ENCODE data around the gene SAMD1. TPM values are rescaled to one million over a fixed set of nuclear protein-coding genes. Genes with fewer than 3 reads are reported as not detected.

SAMD1 gene
- polyA plus RNA-seq, 1 donor (not counting 4 experiments of a cell fraction or from before 2014, with no cell fraction given) = 5.3 TPM

DNA sequence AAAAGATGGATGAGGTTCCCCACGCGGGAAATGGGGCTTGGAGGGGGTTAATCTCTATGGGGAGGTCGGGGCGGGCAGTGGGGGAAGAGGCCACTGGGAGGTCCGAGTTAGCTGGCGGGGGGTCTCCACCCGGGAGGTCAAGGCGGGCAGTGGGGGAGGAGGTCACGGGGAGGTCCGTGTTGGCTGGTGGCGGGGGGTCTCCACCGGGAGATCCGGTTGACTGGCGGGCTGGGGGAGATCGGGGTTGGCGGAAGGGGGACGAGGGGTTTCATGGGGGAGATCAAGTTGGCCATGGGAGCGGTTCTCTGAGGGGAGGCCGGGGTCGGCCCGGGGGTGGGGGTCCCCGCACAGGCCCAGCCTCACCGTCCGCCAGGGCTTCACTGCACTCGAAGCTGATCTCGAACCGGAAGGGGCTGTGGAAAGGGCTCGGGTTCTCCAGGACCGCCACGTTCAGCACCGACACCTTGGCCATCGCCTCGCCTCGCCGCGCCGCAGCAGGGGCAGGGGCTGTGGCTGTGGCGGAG is 45.5 kb upstream of the SAMD1 start:
- H3K79me2 ChIP-seq (ENCODE audit: control insufficient read depth, insufficient read depth, low read length) = peaks cover 8% of the 10 kb centered on the region
- dilution Hi-C loops (cut with MboI; ENCODE audit: extremely low pct_ligation_motif_present, low sequenced_read_pairs) = no loop called here
- H4K20me1 ChIP-seq (ENCODE audit: control insufficient read depth, extremely low read depth, insufficient read depth, low read length) = no peaks in the 10 kb centered on the region
- peaks cover 13% of the 10 kb centered on the region for H3K4me1 ChIP-seq (ENCODE audit: control insufficient read depth, extremely low read depth, insufficient read depth, low read length)
- peak overlapping the region; percentile 85 for H2AFZ ChIP-seq (ENCODE audit: control insufficient read depth, low read length)
- FAIRE-seq (no peak), DNase-seq (ENCODE audit: low read depth, low spot score) (no peak)
- H3K4me2 ChIP-seq (ENCODE audit: control insufficient read depth, extremely low read depth, insufficient read depth, low read depth, low read length) = peak overlapping the region; percentile 86
- H3K27me3 ChIP-seq (ENCODE audit: control insufficient read depth, extremely low read depth, insufficient read depth, low read length) = no peaks in the 10 kb centered on the region
- H3K9me1 ChIP-seq (ENCODE audit: control insufficient read depth, extremely low read depth, insufficient read depth, low read length) = peaks cover 2% of the 10 kb centered on the region
- peak overlapping the region; percentile 23 for H3K27ac ChIP-seq (ENCODE audit: control insufficient read depth, insufficient read depth, low read length)
- peak overlapping the region; percentile 71 to 73 (median 73) for H3K4me3 ChIP-seq (ENCODE audit: control insufficient read depth in 2 of 3, extremely low read depth in 1 of 3, insufficient read depth in 2 of 3, low read depth in 1 of 3, low read length in 3 of 3)
- no peaks in the 10 kb centered on the region for H3K9me3 ChIP-seq (ENCODE audit: control insufficient read depth, low read depth, low read length)
- H3K36me3 ChIP-seq (ENCODE audit: control insufficient read depth in 2 of 2, extremely low read depth in 1 of 2, insufficient read depth in 2 of 2, low read length in 2 of 2) = no peaks in the 10 kb centered on the region
- H3K9ac ChIP-seq (ENCODE audit: control insufficient read depth, extremely low read depth, insufficient read depth, low read length) = peak overlapping the region; percentile 64
- TF ChIP-seq EZH2 (IDR thresholded peaks at IDR 0.05; ENCODE audit: low read length) = no peak
- TF ChIP-seq CTCF (optimal IDR thresholded peaks at IDR 0.05 in 1 of 3, IDR thresholded peaks at IDR 0.05 in 1 of 3, conservative IDR thresholded peaks at IDR 0.05 in 1 of 3; ENCODE audit: extremely low read depth in 1 of 3, insufficient read depth in 2 of 3, low read length in 3 of 3) = no peak

DNA sequence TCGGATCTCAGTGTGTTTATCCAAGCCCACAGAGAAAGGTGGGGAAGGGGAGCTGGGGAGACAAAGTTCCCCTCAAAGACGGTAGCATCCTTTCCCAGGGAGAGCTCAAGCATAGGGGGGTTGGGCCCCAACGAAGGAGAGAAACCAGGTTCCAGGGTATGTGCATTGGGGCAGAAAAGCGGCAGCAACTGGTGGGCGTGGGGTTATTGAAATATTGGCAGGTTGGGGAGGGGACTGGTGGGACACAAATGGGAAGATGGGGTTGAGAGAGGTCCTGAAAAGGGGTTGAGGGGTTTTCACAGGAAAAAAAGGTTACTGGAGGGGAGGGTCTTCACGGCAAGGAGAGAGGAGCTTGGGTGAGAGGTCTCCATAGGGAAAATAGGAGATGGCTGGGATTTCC is 44.8 kb upstream of the SAMD1 start:
- Histone ChIP-seq H3K9me1 (ENCODE audit: control insufficient read depth, extremely low read depth, insufficient read depth, low read length) (peaks cover 2% of the 10 kb centered on the region), H3K27ac (ENCODE audit: control insufficient read depth, insufficient read depth, low read length) (no peak overlapping the region)

More for the DNA sequence above, 44.8 kb upstream of the SAMD1 start:
- Histone ChIP-seq H3K9me3 (ENCODE audit: control insufficient read depth, low read depth, low read length) (no peaks in the 10 kb centered on the region), H3K79me2 (ENCODE audit: control insufficient read depth, insufficient read depth, low read length) (peaks cover 8% of the 10 kb centered on the region), H3K27me3 (ENCODE audit: control insufficient read depth, extremely low read depth, insufficient read depth, low read length) (no peaks in the 10 kb centered on the region), H3K36me3 (ENCODE audit: control insufficient read depth in 2 of 2, extremely low read depth in 1 of 2, insufficient read depth in 2 of 2, low read length in 2 of 2) (no peaks in the 10 kb centered on the region), H3K4me1 (ENCODE audit: control insufficient read depth, extremely low read depth, insufficient read depth, low read length) (peaks cover 13% of the 10 kb centered on the region), H3K9ac (ENCODE audit: control insufficient read depth, extremely low read depth, insufficient read depth, low read length) (peak overlapping the region; percentile 64), H2AFZ (ENCODE audit: control insufficient read depth, low read length) (no peak overlapping the region), H3K4me2 (ENCODE audit: control insufficient read depth, extremely low read depth, insufficient read depth, low read depth, low read length) (peak overlapping the region; percentile 86), H4K20me1 (ENCODE audit: control insufficient read depth, extremely low read depth, insufficient read depth, low read length) (no peaks in the 10 kb centered on the region), H3K4me3 (ENCODE audit: control insufficient read depth in 2 of 3, extremely low read depth in 1 of 3, insufficient read depth in 2 of 3, low read depth in 1 of 3, low read length in 3 of 3) (peak overlapping the region; percentile 71 to 73 (median 73))
- DNase-seq (ENCODE audit: low read depth, low spot score) (no peak), FAIRE-seq (no peak)
- dilution Hi-C loops (cut with MboI; ENCODE audit: extremely low pct_ligation_motif_present, low sequenced_read_pairs) = no loop called here
- no peak for TF ChIP-seq CTCF (optimal IDR thresholded peaks at IDR 0.05 in 1 of 3, IDR thresholded peaks at IDR 0.05 in 1 of 3, conservative IDR thresholded peaks at IDR 0.05 in 1 of 3; ENCODE audit: extremely low read depth in 1 of 3, insufficient read depth in 2 of 3, low read length in 3 of 3)
- TF ChIP-seq EZH2 (IDR thresholded peaks at IDR 0.05; ENCODE audit: low read length) = no peak
